CD14-positive monocyte (primary cell): ENCODE measurements around the gene ENPP4. TPM values are rescaled to one million over a fixed set of nuclear protein-coding genes. Genes with fewer than 3 reads are reported as not detected.

ENCODE experiments used
- DNase-seq, 3 donors: peaks; one replicate each; pipeline ENCODE4 v3.0.0-alpha.2; 2011 to 2022
- H2AFZ ChIP-seq: 2 replicates; pipeline ENCODE4 v1.6.0; 2012; ENCODE audit warnings: mild to moderate bottlenecking, low read depth, low read length, inconsistent platforms; ENCODE audit not compliant: insufficient read depth, poor library complexity, severe bottlenecking
- H3K27ac ChIP-seq, 2 donors: 1 replicate in 1 of 2; 2 replicates in 1 of 2; pipeline ENCODE4 v1.5.1; 2012 to 2013; ENCODE audit warnings: low read length in 2 of 2, control low read depth in 1 of 2, inconsistent platforms in 1 of 2, low read depth in 1 of 2, mild to moderate bottlenecking in 1 of 2
- H3K27me3 ChIP-seq, 2 donors: one replicate each; pipeline versions ENCODE4 v1.6.0 to v1.6.1; 2011 to 2013; ENCODE audit warnings: low read length in 2 of 2; ENCODE audit not compliant: control insufficient read depth in 2 of 2, insufficient read depth in 2 of 2
- H3K36me3 ChIP-seq, 2 donors: replicated peaks in 1 of 2; 1 replicate in 1 of 2; 2 replicates in 1 of 2; pipeline versions ENCODE4 v1.5.1 to v1.6.1; 2012 to 2013; ENCODE audit warnings: low read length in 2 of 2, control low read depth in 1 of 2, inconsistent platforms in 1 of 2, mild to moderate bottlenecking in 1 of 2; ENCODE audit not compliant: insufficient read depth in 2 of 2, control insufficient read depth in 1 of 2
- H3K4me1 ChIP-seq, 2 donors: 1 replicate in 1 of 2; 2 replicates in 1 of 2; pipeline versions ENCODE4 v1.5.1 to v1.6.1; 2012 to 2013; ENCODE audit warnings: low read length in 2 of 2, control low read depth in 1 of 2, inconsistent platforms in 1 of 2, mild to moderate bottlenecking in 1 of 2, moderate library complexity in 1 of 2; ENCODE audit not compliant: insufficient read depth in 2 of 2, control insufficient read depth in 1 of 2
- H3K4me2 ChIP-seq: replicated peaks from 2 replicates; pipeline ENCODE3; 2012; ENCODE audit warnings: low read length, moderate library complexity, mild to moderate bottlenecking; ENCODE audit not compliant: poor library complexity, severe bottlenecking; ENCODE audit errors: extremely low read depth
- H3K4me3 ChIP-seq, 3 experiments: fragments of 200-600 bp in 1 of 3; sonication (generic) in 1 of 3; replicated peaks in 1 of 3; 1 replicate in 2 of 3; 2 replicates in 1 of 3; pipeline ENCODE4 v1.5.1; 2011 to 2013; ENCODE audit warnings: low read length in 3 of 3, mild to moderate bottlenecking in 3 of 3, control low read depth in 2 of 3, low read depth in 2 of 3, inconsistent platforms in 1 of 3, moderate library complexity in 1 of 3
- H3K79me2 ChIP-seq: 2 replicates; pipeline ENCODE4 v1.6.0; 2012; ENCODE audit warnings: mild to moderate bottlenecking, control low read depth, inconsistent platforms, low read length, moderate library complexity; ENCODE audit not compliant: insufficient read depth
- H3K9ac ChIP-seq: 2 replicates; pipeline ENCODE4 v1.6.0; 2017; ENCODE audit warnings: low read length, mild to moderate bottlenecking; ENCODE audit not compliant: insufficient read depth, poor library complexity, severe bottlenecking
- H3K9me3 ChIP-seq, 2 donors: replicated peaks in 1 of 2; 1 replicate in 1 of 2; 2 replicates in 1 of 2; pipeline versions ENCODE4 v1.5.1 to v1.6.1; 2012 to 2013; ENCODE audit warnings: low read length in 2 of 2, control low read depth in 1 of 2; ENCODE audit not compliant: control insufficient read depth in 1 of 2, insufficient read depth in 1 of 2
- H4K20me1 ChIP-seq: 2 replicates; pipeline ENCODE4 v1.6.0; 2012; ENCODE audit warnings: mild to moderate bottlenecking, low read length, control low read depth, moderate library complexity; ENCODE audit not compliant: insufficient read depth
- H3K27ac Mint-ChIP-seq, 7 donors: one replicate each; pipeline ENCODE4 v1.8.0; 2020; ENCODE audit warnings: mild to moderate bottlenecking in 7 of 7, mixed read lengths in 7 of 7, moderate library complexity in 6 of 7, inconsistent platforms in 2 of 7
- H3K27me3 Mint-ChIP-seq, 3 donors: one replicate each; pipeline ENCODE4 v1.8.0; 2021 to 2022; ENCODE audit warnings: low read depth in 3 of 3, mild to moderate bottlenecking in 3 of 3, mixed read lengths in 3 of 3, moderate library complexity in 3 of 3, inconsistent platforms in 1 of 3
- H3K36me3 Mint-ChIP-seq, 2 donors: one replicate each; pipeline ENCODE4 v1.8.0; 2020; ENCODE audit warnings: mixed read lengths in 2 of 2, inconsistent platforms in 1 of 2, mild to moderate bottlenecking in 1 of 2
- H3K4me1 Mint-ChIP-seq: one replicate; pipeline ENCODE4 v1.8.0; 2020; ENCODE audit warnings: mild to moderate bottlenecking, mixed read lengths
- H3K4me3 Mint-ChIP-seq, 2 donors: one replicate each; pipeline ENCODE4 v1.8.0; 2020; ENCODE audit warnings: mild to moderate bottlenecking in 2 of 2, mixed read lengths in 2 of 2, moderate library complexity in 1 of 2
- H3K9me3 Mint-ChIP-seq, 7 donors: one replicate each; pipeline ENCODE4 v1.8.0; 2020 to 2022; ENCODE audit warnings: mixed read lengths in 7 of 7, mild to moderate bottlenecking in 6 of 7, moderate library complexity in 6 of 7, inconsistent platforms in 2 of 7
- CTCF ChIP-seq: fragments of 200-600 bp; IDR thresholded peaks from one replicate; pipeline ENCODE4 v1.8.0; 2022; ENCODE audit warnings: antibody characterized with exemption, mild to moderate bottlenecking
- WGBS: methylation state at CpG from one replicate; pipeline ENCODE4 v1.1.5; 2013; ENCODE audit warnings: missing lambda C conversion rate; ENCODE audit not compliant: insufficient coverage; 5-methylcytosine and 5-hydroxymethylcytosine counted together
- intact Hi-C, 2 donors: fragments of 100-400 bp; cut with micrococcal nuclease; formaldehyde crosslinking; loops; one replicate each; pipeline versions ENCODE4 v1.15.0 to v1.15.1; 2023
- polyA plus RNA-seq, 3 donors: library from polyadenylated mRNA; depleted of rRNA in 1 of 3; unstranded in 2 of 3; stranded (reverse) in 1 of 3; fragments of 300-500 nt in 2 of 3; fragments of >200 nt in 1 of 3; fragmentation: Illumina TruSeq in 2 of 3; gene quantifications; 1 replicate in 2 of 3; 2 replicates in 1 of 3; pipeline ENCODE4 v1.2.3, GENCODE V29; 2012 to 2021

ENPP4 gene
- polyA plus RNA-seq, 3 donors, result 1.1 to 1.7 (median 1.3) TPM

GRCh38 chr6:46095251-46095650 lies 34.5 kb upstream of the ENPP4 start:
- no peak for TF ChIP-seq CTCF
- Histone ChIP-seq H3K79me2 (no peaks in the 10 kb centered on the region), H3K9me3 (peaks cover 7 to 8% of the 10 kb centered on the region in 2 donors), H3K4me3 (no peak overlapping the region), H3K4me1 (no peaks in the 10 kb centered on the region), H3K9ac (no peak overlapping the region), H4K20me1 (no peaks in the 10 kb centered on the region), H3K27ac (no peak overlapping the region), H2AFZ (no peak overlapping the region), H3K4me2 (no peak overlapping the region), H3K27me3 (no peaks in the 10 kb centered on the region), H3K36me3 (no peaks in the 10 kb centered on the region)
- H3K4me3 Mint-ChIP-seq, result no peak overlapping the region
- H3K27me3 Mint-ChIP-seq, result peaks cover 0 to 3% (median 1%) of the 10 kb centered on the region in 3 donors
- no peak overlapping the region for H3K27ac Mint-ChIP-seq
- intact Hi-C loops, result no loop called here
- H3K36me3 Mint-ChIP-seq, result no peaks in the 10 kb centered on the region
- no peak for DNase-seq
- 86% methylated on average over 2 of the region's 2 CpGs for WGBS
- H3K4me1 Mint-ChIP-seq, result no peaks in the 10 kb centered on the region
- H3K9me3 Mint-ChIP-seq, result peaks cover 7 to 20% (median 13%) of the 10 kb centered on the region in 7 donors

DNA sequence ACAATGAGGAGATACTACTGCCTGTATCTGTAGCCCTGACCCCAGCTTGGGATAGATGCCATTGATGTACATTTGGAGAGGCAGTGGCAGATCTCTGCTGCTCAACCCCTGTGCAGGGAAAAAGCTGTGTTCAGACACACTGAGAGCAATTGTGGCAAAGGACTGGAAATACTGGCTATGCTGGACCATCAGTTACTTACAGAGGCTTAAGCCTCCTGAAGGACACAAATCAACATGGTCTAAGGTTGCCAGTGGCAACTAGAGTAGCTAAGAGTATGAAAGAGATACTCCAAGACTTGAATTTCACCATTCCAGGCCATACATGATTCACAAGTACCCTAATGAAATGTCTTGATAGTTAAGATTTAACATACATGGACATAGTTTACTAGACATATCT lies 32.4 kb upstream of the ENPP4 start:
- H3K27me3 Mint-ChIP-seq, result peaks cover 0 to 1% (median 0%) of the 10 kb centered on the region in 3 donors
- Histone ChIP-seq H3K9me3 (peaks cover 7 to 8% of the 10 kb centered on the region in 2 donors), H3K4me1 (no peaks in the 10 kb centered on the region), H3K9ac (no peak overlapping the region), H4K20me1 (no peaks in the 10 kb centered on the region), H3K36me3 (no peaks in the 10 kb centered on the region), H3K27me3 (no peaks in the 10 kb centered on the region), H3K79me2 (no peaks in the 10 kb centered on the region), H3K27ac (no peak overlapping the region), H2AFZ (no peak overlapping the region), H3K4me3 (no peak overlapping the region), H3K4me2 (no peak overlapping the region)
- intact Hi-C loops, result no loop called here
- no peaks in the 10 kb centered on the region for H3K36me3 Mint-ChIP-seq
- peaks cover 9 to 20% (median 13%) of the 10 kb centered on the region in 7 donors for H3K9me3 Mint-ChIP-seq
- TF ChIP-seq CTCF, result no peak
- no peaks in the 10 kb centered on the region for H3K4me1 Mint-ChIP-seq
- no peak overlapping the region for H3K27ac Mint-ChIP-seq
- DNase-seq, result no peak
- no peak overlapping the region for H3K4me3 Mint-ChIP-seq
